Measurements from ENCODE around the gene MYDGF.

- TF ChIP-seq, protein P1, sequence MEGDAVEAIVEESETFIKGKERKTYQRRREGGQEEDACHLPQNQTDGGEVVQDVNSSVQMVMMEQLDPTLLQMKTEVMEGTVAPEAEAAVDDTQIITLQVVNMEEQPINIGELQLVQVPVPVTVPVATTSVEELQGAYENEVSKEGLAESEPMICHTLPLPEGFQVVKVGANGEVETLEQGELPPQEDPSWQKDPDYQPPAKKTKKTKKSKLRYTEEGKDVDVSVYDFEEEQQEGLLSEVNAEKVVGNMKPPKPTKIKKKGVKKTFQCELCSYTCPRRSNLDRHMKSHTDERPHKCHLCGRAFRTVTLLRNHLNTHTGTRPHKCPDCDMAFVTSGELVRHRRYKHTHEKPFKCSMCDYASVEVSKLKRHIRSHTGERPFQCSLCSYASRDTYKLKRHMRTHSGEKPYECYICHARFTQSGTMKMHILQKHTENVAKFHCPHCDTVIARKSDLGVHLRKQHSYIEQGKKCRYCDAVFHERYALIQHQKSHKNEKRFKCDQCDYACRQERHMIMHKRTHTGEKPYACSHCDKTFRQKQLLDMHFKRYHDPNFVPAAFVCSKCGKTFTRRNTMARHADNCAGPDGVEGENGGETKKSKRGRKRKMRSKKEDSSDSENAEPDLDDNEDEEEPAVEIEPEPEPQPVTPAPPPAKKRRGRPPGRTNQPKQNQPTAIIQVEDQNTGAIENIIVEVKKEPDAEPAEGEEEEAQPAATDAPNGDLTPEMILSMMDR (IDR thresholded peaks at IDR 0.05; ENCODE audit: low read depth, low read length, missing input control), result no peak
- TF ChIP-seq FOXA1 (IDR thresholded peaks at IDR 0.05), result no peak
Measured at GRCh38 chr19:4652075-4652474, 18.1 kb downstream of the MYDGF start.

All from liver (tissue), 2 donors.